Stimulated activated CD8-positive, alpha-beta memory T cell treated with anti-CD3 and anti-CD28 coated beads, Interleukin-12 subunit alpha, Interleukin-12 subunit beta, amount 100 ng/mL, for 1 hour (primary cell): ENCODE results near the gene FBXL2.
"Not testable (repeated sequence)": the region's sequence is repeated elsewhere in the genome, so short reads cannot be mapped to it uniquely, and the experiment has no call there.

Experiments
- DNase-seq: peaks from one replicate; pipeline ENCODE4 v3.0.0-alpha.2; 2020; ENCODE audit warnings: low read depth

Gene FBXL2

GRCh38 chr3:33315826-33316225 is 38.6 kb downstream of the FBXL2 start:
- no peak for DNase-seq

GRCh38 chr3:33317963-33318709 is 40.9 kb downstream of the FBXL2 start:
- no peak for DNase-seq

- no peak for DNase-seq
Measured at GRCh38 chr3:33318710-33319380, 41.6 kb downstream of the FBXL2 start.

GRCh38 chr3:33322412-33322811 is 45.2 kb downstream of the FBXL2 start:
- DNase-seq, result no peak

GRCh38 chr3:33331414-33331813 is 54.2 kb downstream of the FBXL2 start:
- DNase-seq, result no peak

- DNase-seq, result no peak
Measured at GRCh38 chr3:33334364-33334763, 57.1 kb downstream of the FBXL2 start.

GRCh38 chr3:33338936-33339465 is 61.8 kb downstream of the FBXL2 start:
- DNase-seq, result not testable (repeated sequence)

GRCh38 chr3:33339758-33340157 is 62.5 kb downstream of the FBXL2 start:
- no peak for DNase-seq

- no peak for DNase-seq
Measured at GRCh38 chr3:33355611-33356010, 78.4 kb downstream of the FBXL2 start.

GRCh38 chr3:33358172-33358781 is 81.0 kb downstream of the FBXL2 start:
- no peak for DNase-seq

- DNase-seq, result no peak
Measured at GRCh38 chr3:33360136-33360825, 83.0 kb downstream of the FBXL2 start.

GRCh38 chr3:33363113-33363800 is 86.0 kb downstream of the FBXL2 start:
- no peak for DNase-seq

- no peak for DNase-seq
Measured at GRCh38 chr3:33364060-33364459, 86.8 kb downstream of the FBXL2 start.

GRCh38 chr3:33364531-33365128 is 87.4 kb downstream of the FBXL2 start:
- DNase-seq, result no peak

GRCh38 chr3:33372218-33373081 is 95.2 kb downstream of the FBXL2 start:
- DNase-seq, result peak; percentile 15

- DNase-seq, result no peak
Measured at GRCh38 chr3:33373082-33373437, 95.8 kb downstream of the FBXL2 start.

GRCh38 chr3:33377489-33377888 is 100.2 kb downstream of the FBXL2 start:
- no peak for DNase-seq

GRCh38 chr3:33377931-33378330 is 100.7 kb downstream of the FBXL2 start:
- no peak for DNase-seq

- DNase-seq, result no peak
Measured at GRCh38 chr3:33380653-33381052, 103.4 kb downstream of the FBXL2 start.

- DNase-seq, result no peak
Measured at GRCh38 chr3:33383951-33384350, 106.7 kb downstream of the FBXL2 start.
